ENCODE data around the gene TAF7.

GRCh38 chr5:141298376-141298775 lies 22.2 kb downstream of the TAF7 start:
- TF ChIP-seq CTCF (IDR thresholded peaks at IDR 0.05) (no peak), POLR2A (IDR thresholded peaks at IDR 0.05) (no peak)
